Smooth muscle cell (in vitro differentiated cells): ENCODE results near the gene SMTN. TPM values are rescaled to one million over a fixed set of nuclear protein-coding genes. Genes with fewer than 3 reads are reported as not detected.

ENCODE experiments used
- DNase-seq: peaks from one replicate; lab custom pipeline; 2025; ENCODE audit not compliant: unreplicated experiment; lab: John Stamatoyannopoulos, UW
- H2AFZ ChIP-seq: fragments of 200-600 bp; sonication (generic); 2 replicates; pipeline ENCODE4 v1.6.0; 2016; ENCODE audit warnings: antibody characterized with exemption, low read depth, mild to moderate bottlenecking
- H3F3A ChIP-seq: fragments of 200-600 bp; sonication (generic); 2 replicates; pipeline ENCODE4 v1.6.0; 2017; ENCODE audit warnings: antibody characterized with exemption, low read depth
- H3K27ac ChIP-seq: fragments of 200-600 bp; sonication (generic); 2 replicates; pipeline ENCODE4 v1.5.1; 2016; ENCODE audit warnings: low read depth, mild to moderate bottlenecking
- H3K27me3 ChIP-seq: fragments of 200-600 bp; sonication (generic); 2 replicates; pipeline ENCODE4 v1.6.1; 2016; ENCODE audit warnings: low read depth, mild to moderate bottlenecking
- H3K36me3 ChIP-seq: fragments of 200-600 bp; sonication (generic); 2 replicates; pipeline ENCODE4 v1.5.1; 2016; ENCODE audit warnings: low read depth
- H3K4me1 ChIP-seq: fragments of 200-600 bp; sonication (generic); 2 replicates; pipeline ENCODE4 v1.5.1; 2016; ENCODE audit warnings: low read depth
- H3K4me2 ChIP-seq: fragments of 200-600 bp; sonication (generic); 2 replicates; pipeline ENCODE4 v1.6.0; 2016; ENCODE audit warnings: mild to moderate bottlenecking
- H3K4me3 ChIP-seq: fragments of 200-600 bp; sonication (generic); 2 replicates; pipeline ENCODE4 v1.5.1; 2016; ENCODE audit warnings: mild to moderate bottlenecking
- H3K79me2 ChIP-seq: fragments of 200-600 bp; sonication (generic); 2 replicates; pipeline ENCODE4 v1.6.0; 2016; ENCODE audit warnings: low read depth, mild to moderate bottlenecking
- H3K9ac ChIP-seq: fragments of 200-600 bp; sonication (generic); 2 replicates; pipeline ENCODE4 v1.6.0; 2016; ENCODE audit warnings: low read depth
- H3K9me3 ChIP-seq: fragments of 200-600 bp; sonication (generic); replicated peaks from 2 replicates; pipeline ENCODE4 v1.5.1; 2016; ENCODE audit warnings: low read depth
- H4K20me1 ChIP-seq: fragments of 200-600 bp; sonication (generic); 2 replicates; pipeline ENCODE4 v1.6.0; 2016; ENCODE audit warnings: low read depth
- CTCF ChIP-seq: fragments of 200-600 bp; sonication (generic); IDR thresholded peaks from 2 replicates; pipeline ENCODE4 v1.5.1; 2017; ENCODE audit warnings: borderline replicate concordance, mild to moderate bottlenecking, antibody characterized with exemption; ENCODE audit not compliant: insufficient read depth, poor library complexity, severe bottlenecking
- WGBS: methylation state at CpG from one replicate; pipeline ENCODE4 v1.1.7; 2016; ENCODE audit warnings: low lambda C conversion rate; 5-methylcytosine and 5-hydroxymethylcytosine counted together
- polyA plus RNA-seq: library from polyadenylated mRNA; unstranded; fragments of >200 nt; fragmentation: Nextera tagmentation; extraction: Ambion mirVana; gene quantifications from 2 replicates; pipeline ENCODE4 v1.2.1, GENCODE V29; 2016
- total RNA-seq: library from RNA; depleted of rRNA; stranded (reverse); fragments of >200 nt; gene quantifications from 2 replicates; pipeline ENCODE4 v1.2.3, GENCODE V29; 2014

SMTN gene
- total and polyA plus RNA-seq, 2 experiments from 2014 or later: 58.6 to 108 TPM

DNA sequence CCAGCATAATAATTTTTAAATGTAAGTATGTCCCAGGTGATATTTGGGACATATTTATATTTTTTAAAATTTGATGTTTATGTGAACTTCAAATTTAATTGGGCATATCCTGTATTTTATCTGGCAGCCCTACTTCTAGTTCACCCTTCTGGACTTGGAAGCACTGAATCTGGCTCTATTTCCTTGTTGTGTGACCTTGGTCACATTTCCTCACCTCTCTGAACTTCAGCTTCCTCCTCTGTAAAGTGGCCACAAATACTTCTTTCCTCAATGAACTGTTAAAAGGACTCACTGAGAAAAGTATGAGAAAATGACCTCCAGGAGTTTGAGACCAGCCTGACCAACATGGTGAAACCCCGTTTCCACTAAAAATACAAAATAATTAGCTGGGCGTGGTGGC is 70.8 kb downstream of the SMTN start:
- Histone ChIP-seq H3K27ac (no peak overlapping the region), H3F3A (no peaks in the 10 kb centered on the region), H2AFZ (no peak overlapping the region), H4K20me1 (no peaks in the 10 kb centered on the region), H3K4me2 (no peak overlapping the region), H3K79me2 (no peaks in the 10 kb centered on the region), H3K4me1 (no peaks in the 10 kb centered on the region), H3K4me3 (no peak overlapping the region), H3K36me3 (no peaks in the 10 kb centered on the region), H3K27me3 (no peaks in the 10 kb centered on the region), H3K9me3 (no peaks in the 10 kb centered on the region), H3K9ac (no peak overlapping the region)
- DNase-seq: no peak
- TF ChIP-seq CTCF: no peak
- WGBS: 87% methylated on average over 2 of the region's 2 CpGs

GRCh38 chr22:31153357-31153756 is 72.2 kb downstream of the SMTN start:
- no peak overlapping the region for H3K4me3 ChIP-seq
- peaks cover 7% of the 10 kb centered on the region for H3K27me3 ChIP-seq
- no peaks in the 10 kb centered on the region for H4K20me1 ChIP-seq
- H3K4me2 ChIP-seq: no peak overlapping the region
- no peak overlapping the region for H3K9ac ChIP-seq
- no peaks in the 10 kb centered on the region for H3K4me1 ChIP-seq
- no peaks in the 10 kb centered on the region for H3F3A ChIP-seq
- TF ChIP-seq CTCF: no peak
- H3K9me3 ChIP-seq: no peaks in the 10 kb centered on the region
- H3K27ac ChIP-seq: no peak overlapping the region
- H2AFZ ChIP-seq: no peak overlapping the region
- DNase-seq: no peak
- WGBS: 72% methylated on average over 3 of the region's 3 CpGs
- no peaks in the 10 kb centered on the region for H3K79me2 ChIP-seq
- no peaks in the 10 kb centered on the region for H3K36me3 ChIP-seq

Other genes with a start within 250 kb of the SMTN start
- 21.2 and 42.9 TPM in 2 replicates for gene MORC2, start 112.5 kb upstream of the SMTN start, total RNA-seq
- 21.0 and 22.0 TPM in 2 replicates for gene MORC2, start 112.5 kb upstream of the SMTN start, polyA plus RNA-seq
- 113 and 119 TPM in 2 replicates for gene TUG1, start 112.1 kb upstream of the SMTN start, total RNA-seq
- gene TUG1, start 112.1 kb upstream of the SMTN start, polyA plus RNA-seq: 30.6 and 43.0 TPM in 2 replicates
- 450 and 487 TPM in 2 replicates for gene SELENOM, start 26.2 kb downstream of the SMTN start, total RNA-seq
- gene SELENOM, start 26.2 kb downstream of the SMTN start, polyA plus RNA-seq: 547 and 600 TPM in 2 replicates
- 1.2 TPM in 2 replicates for gene INPP5J, start 41.6 kb downstream of the SMTN start, total RNA-seq
- gene INPP5J, start 41.6 kb downstream of the SMTN start, polyA plus RNA-seq: 0.66 and 2.1 TPM in 2 replicates
- gene PLA2G3, start 59.2 kb downstream of the SMTN start, total RNA-seq: 0.04 and 0.09 TPM in 2 replicates
- gene PLA2G3, start 59.2 kb downstream of the SMTN start, polyA plus RNA-seq: 0.80 TPM in 1 of 2 replicates, not detected in the other
- 39.8 and 40.2 TPM in 2 replicates for gene RNF185, start 78.9 kb downstream of the SMTN start, total RNA-seq
- gene RNF185, start 78.9 kb downstream of the SMTN start, polyA plus RNA-seq: 41.8 and 45.0 TPM in 2 replicates
- 126 and 147 TPM in 2 replicates for gene LIMK2, start 131.0 kb downstream of the SMTN start, total RNA-seq
- gene LIMK2, start 131.0 kb downstream of the SMTN start, polyA plus RNA-seq: 85.7 and 141 TPM in 2 replicates
- gene PIK3IP1, start 211.2 kb downstream of the SMTN start, total RNA-seq: 12.6 and 16.9 TPM in 2 replicates
- 20.2 and 26.3 TPM in 2 replicates for gene PIK3IP1, start 211.2 kb downstream of the SMTN start, polyA plus RNA-seq